ENCODE measurements around the gene RFC1.

RFC1 gene

GRCh38 chr4:39341075-39341725 is 25.0 kb downstream of the RFC1 start:
- Histone ChIP-seq H3K4me1 (ENCODE audit: control insufficient read depth in 5 of 5, insufficient read depth in 5 of 5, low read length in 5 of 5) (no peaks in the 10 kb centered on the region), H3K9ac (ENCODE audit: low read length in 5 of 5) (no peak overlapping the region), H3K27me3 (ENCODE audit: control insufficient read depth in 5 of 5, insufficient read depth in 4 of 5, low read length in 5 of 5) (no peaks in the 10 kb centered on the region), H3K4me3 (ENCODE audit: low read depth in 1 of 5, low read length in 5 of 5) (no peak overlapping the region), H3K36me3 (ENCODE audit: control insufficient read depth in 5 of 5, insufficient read depth in 5 of 5, low read length in 5 of 5) (peaks cover 0 to 7% (median 0%) of the 10 kb centered on the region in 5 donors), H3K27ac (ENCODE audit: low read depth, low read length) (no peak overlapping the region), H3K9me3 (ENCODE audit: control insufficient read depth in 5 of 5, low read length in 5 of 5) (no peaks in the 10 kb centered on the region)

GRCh38 chr4:39339968-39340367 is 26.2 kb downstream of the RFC1 start:
- H3K27me3 ChIP-seq (ENCODE audit: control insufficient read depth in 5 of 5, insufficient read depth in 4 of 5, low read length in 5 of 5), result no peaks in the 10 kb centered on the region
- H3K27ac ChIP-seq (ENCODE audit: low read depth, low read length), result no peak overlapping the region
- H3K9ac ChIP-seq (ENCODE audit: low read length in 5 of 5), result no peak overlapping the region
- peaks cover 0 to 7% (median 0%) of the 10 kb centered on the region in 5 donors for H3K36me3 ChIP-seq (ENCODE audit: control insufficient read depth in 5 of 5, insufficient read depth in 5 of 5, low read length in 5 of 5)
- H3K9me3 ChIP-seq (ENCODE audit: control insufficient read depth in 5 of 5, low read length in 5 of 5), result no peaks in the 10 kb centered on the region
- no peak overlapping the region for H3K4me3 ChIP-seq (ENCODE audit: low read depth in 1 of 5, low read length in 5 of 5)
- H3K4me1 ChIP-seq (ENCODE audit: control insufficient read depth in 5 of 5, insufficient read depth in 5 of 5, low read length in 5 of 5), result no peaks in the 10 kb centered on the region

GRCh38 chr4:39337841-39338240 is 28.3 kb downstream of the RFC1 start:
- no peak overlapping the region for H3K9ac ChIP-seq (ENCODE audit: low read length in 5 of 5)
- H3K36me3 ChIP-seq (ENCODE audit: control insufficient read depth in 5 of 5, insufficient read depth in 5 of 5, low read length in 5 of 5), result peaks cover 0 to 7% (median 0%) of the 10 kb centered on the region in 5 donors
- H3K9me3 ChIP-seq (ENCODE audit: control insufficient read depth in 5 of 5, low read length in 5 of 5), result no peaks in the 10 kb centered on the region
- H3K27ac ChIP-seq (ENCODE audit: low read depth, low read length), result no peak overlapping the region
- H3K4me3 ChIP-seq (ENCODE audit: low read depth in 1 of 5, low read length in 5 of 5), result no peak overlapping the region
- H3K4me1 ChIP-seq (ENCODE audit: control insufficient read depth in 5 of 5, insufficient read depth in 5 of 5, low read length in 5 of 5), result no peaks in the 10 kb centered on the region
- no peaks in the 10 kb centered on the region for H3K27me3 ChIP-seq (ENCODE audit: control insufficient read depth in 5 of 5, insufficient read depth in 4 of 5, low read length in 5 of 5)

- Histone ChIP-seq H3K9me3 (ENCODE audit: control insufficient read depth in 5 of 5, low read length in 5 of 5) (no peaks in the 10 kb centered on the region), H3K27ac (ENCODE audit: low read depth, low read length) (no peak overlapping the region), H3K4me3 (ENCODE audit: low read depth in 1 of 5, low read length in 5 of 5) (no peak overlapping the region), H3K9ac (ENCODE audit: low read length in 5 of 5) (no peak overlapping the region), H3K36me3 (ENCODE audit: control insufficient read depth in 5 of 5, insufficient read depth in 5 of 5, low read length in 5 of 5) (peaks cover 0 to 2% (median 0%) of the 10 kb centered on the region in 5 donors), H3K27me3 (ENCODE audit: control insufficient read depth in 5 of 5, insufficient read depth in 4 of 5, low read length in 5 of 5) (no peaks in the 10 kb centered on the region), H3K4me1 (ENCODE audit: control insufficient read depth in 5 of 5, insufficient read depth in 5 of 5, low read length in 5 of 5) (no peaks in the 10 kb centered on the region)
Measured at GRCh38 chr4:39335566-39335965, 30.6 kb downstream of the RFC1 start.

GRCh38 chr4:39331191-39331590 is 35.0 kb downstream of the RFC1 start:
- H3K27ac ChIP-seq (ENCODE audit: low read depth, low read length), result no peak overlapping the region
- no peak overlapping the region for H3K4me3 ChIP-seq (ENCODE audit: low read depth in 1 of 5, low read length in 5 of 5)
- peaks cover 6 to 11% (median 7%) of the 10 kb centered on the region in 5 donors for H3K36me3 ChIP-seq (ENCODE audit: control insufficient read depth in 5 of 5, insufficient read depth in 5 of 5, low read length in 5 of 5)
- no peaks in the 10 kb centered on the region for H3K4me1 ChIP-seq (ENCODE audit: control insufficient read depth in 5 of 5, insufficient read depth in 5 of 5, low read length in 5 of 5)
- H3K27me3 ChIP-seq (ENCODE audit: control insufficient read depth in 5 of 5, insufficient read depth in 4 of 5, low read length in 5 of 5), result no peaks in the 10 kb centered on the region
- H3K9ac ChIP-seq (ENCODE audit: low read length in 5 of 5), result no peak overlapping the region
- no peaks in the 10 kb centered on the region for H3K9me3 ChIP-seq (ENCODE audit: control insufficient read depth in 5 of 5, low read length in 5 of 5)

- Histone ChIP-seq H3K4me3 (ENCODE audit: low read depth in 1 of 5, low read length in 5 of 5) (no peak overlapping the region), H3K27ac (ENCODE audit: low read depth, low read length) (no peak overlapping the region), H3K9ac (ENCODE audit: low read length in 5 of 5) (no peak overlapping the region), H3K27me3 (ENCODE audit: control insufficient read depth in 5 of 5, insufficient read depth in 4 of 5, low read length in 5 of 5) (no peaks in the 10 kb centered on the region), H3K9me3 (ENCODE audit: control insufficient read depth in 5 of 5, low read length in 5 of 5) (no peaks in the 10 kb centered on the region), H3K4me1 (ENCODE audit: control insufficient read depth in 5 of 5, insufficient read depth in 5 of 5, low read length in 5 of 5) (no peaks in the 10 kb centered on the region), H3K36me3 (ENCODE audit: control insufficient read depth in 5 of 5, insufficient read depth in 5 of 5, low read length in 5 of 5) (peaks cover 9 to 14% (median 11%) of the 10 kb centered on the region in 5 donors)
Measured at GRCh38 chr4:39330353-39330752, 35.8 kb downstream of the RFC1 start.

GRCh38 chr4:39326468-39326977 is 39.6 kb downstream of the RFC1 start:
- Histone ChIP-seq H3K9me3 (ENCODE audit: control insufficient read depth in 5 of 5, low read length in 5 of 5) (no peaks in the 10 kb centered on the region), H3K4me3 (ENCODE audit: low read depth in 1 of 5, low read length in 5 of 5) (no peak overlapping the region), H3K9ac (ENCODE audit: low read length in 5 of 5) (no peak overlapping the region), H3K36me3 (ENCODE audit: control insufficient read depth in 5 of 5, insufficient read depth in 5 of 5, low read length in 5 of 5) (peaks cover 17 to 31% (median 25%) of the 10 kb centered on the region in 5 donors), H3K4me1 (ENCODE audit: control insufficient read depth in 5 of 5, insufficient read depth in 5 of 5, low read length in 5 of 5) (no peaks in the 10 kb centered on the region), H3K27me3 (ENCODE audit: control insufficient read depth in 5 of 5, insufficient read depth in 4 of 5, low read length in 5 of 5) (no peaks in the 10 kb centered on the region), H3K27ac (ENCODE audit: low read depth, low read length) (no peak overlapping the region)

GRCh38 chr4:39324897-39325613 is 41.1 kb downstream of the RFC1 start:
- no peak overlapping the region for H3K27ac ChIP-seq (ENCODE audit: low read depth, low read length)

GRCh38 chr4:39324446-39324845 is 41.7 kb downstream of the RFC1 start:
- Histone ChIP-seq H3K9me3 (ENCODE audit: control insufficient read depth in 5 of 5, low read length in 5 of 5) (no peaks in the 10 kb centered on the region), H3K36me3 (ENCODE audit: control insufficient read depth in 5 of 5, insufficient read depth in 5 of 5, low read length in 5 of 5) (peaks cover 21 to 39% (median 31%) of the 10 kb centered on the region in 5 donors), H3K9ac (ENCODE audit: low read length in 5 of 5) (no peak overlapping the region), H3K27ac (ENCODE audit: low read depth, low read length) (no peak overlapping the region), H3K27me3 (ENCODE audit: control insufficient read depth in 5 of 5, insufficient read depth in 4 of 5, low read length in 5 of 5) (no peaks in the 10 kb centered on the region), H3K4me3 (ENCODE audit: low read depth in 1 of 5, low read length in 5 of 5) (no peak overlapping the region), H3K4me1 (ENCODE audit: control insufficient read depth in 5 of 5, insufficient read depth in 5 of 5, low read length in 5 of 5) (no peaks in the 10 kb centered on the region)

More at GRCh38 chr4:39324897-39325613, 41.1 kb downstream of the RFC1 start:
- no peaks in the 10 kb centered on the region for H3K9me3 ChIP-seq (ENCODE audit: control insufficient read depth in 5 of 5, low read length in 5 of 5)
- H3K4me3 ChIP-seq (ENCODE audit: low read depth in 1 of 5, low read length in 5 of 5), result no peak overlapping the region
- H3K27me3 ChIP-seq (ENCODE audit: control insufficient read depth in 5 of 5, insufficient read depth in 4 of 5, low read length in 5 of 5), result no peaks in the 10 kb centered on the region
- H3K4me1 ChIP-seq (ENCODE audit: control insufficient read depth in 5 of 5, insufficient read depth in 5 of 5, low read length in 5 of 5), result no peaks in the 10 kb centered on the region
- peaks cover 17 to 34% (median 28%) of the 10 kb centered on the region in 5 donors for H3K36me3 ChIP-seq (ENCODE audit: control insufficient read depth in 5 of 5, insufficient read depth in 5 of 5, low read length in 5 of 5)
- H3K9ac ChIP-seq (ENCODE audit: low read length in 5 of 5), result no peak overlapping the region

- H3K36me3 ChIP-seq (ENCODE audit: control insufficient read depth in 5 of 5, insufficient read depth in 5 of 5, low read length in 5 of 5), result peaks cover 23 to 43% (median 33%) of the 10 kb centered on the region in 5 donors
- H3K4me1 ChIP-seq (ENCODE audit: control insufficient read depth in 5 of 5, insufficient read depth in 5 of 5, low read length in 5 of 5), result no peaks in the 10 kb centered on the region
- H3K9me3 ChIP-seq (ENCODE audit: control insufficient read depth in 5 of 5, low read length in 5 of 5), result no peaks in the 10 kb centered on the region
- no peak overlapping the region for H3K9ac ChIP-seq (ENCODE audit: low read length in 5 of 5)
- H3K27me3 ChIP-seq (ENCODE audit: control insufficient read depth in 5 of 5, insufficient read depth in 4 of 5, low read length in 5 of 5), result no peaks in the 10 kb centered on the region
- no peak overlapping the region for H3K4me3 ChIP-seq (ENCODE audit: low read depth in 1 of 5, low read length in 5 of 5)
- no peak overlapping the region for H3K27ac ChIP-seq (ENCODE audit: low read depth, low read length)
Measured at GRCh38 chr4:39323821-39324220, 42.3 kb downstream of the RFC1 start.
